Type B pancreatic cell (in vitro differentiated cells): ENCODE measurements around the gene CAVIN3. TPM values are rescaled to one million over a fixed set of nuclear protein-coding genes. Genes with fewer than 3 reads are reported as not detected.
A peak's percentile ranks its signal among the peaks of the same experiment; 100 is the strongest.

Source experiments
- DNase-seq: peaks from one replicate; pipeline ENCODE4 v3.0.0; 2021; ENCODE audit warnings: mixed read lengths; ENCODE audit not compliant: unreplicated experiment; ENCODE audit errors: extremely low spot score
- H3K27ac Mint-ChIP-seq: 2 replicates; pipeline ENCODE4 v1.8.0; 2021; ENCODE audit warnings: mild to moderate bottlenecking, mixed read lengths
- H3K27me3 Mint-ChIP-seq: 2 replicates; pipeline ENCODE4 v1.8.0; 2021; ENCODE audit warnings: mixed read lengths
- H3K36me3 Mint-ChIP-seq: 2 replicates; pipeline ENCODE4 v1.8.0; 2021; ENCODE audit warnings: mixed read lengths
- H3K4me1 Mint-ChIP-seq: one replicate; pipeline ENCODE4 v1.8.0; 2021; ENCODE audit warnings: mixed read lengths; ENCODE audit not compliant: unreplicated experiment
- H3K4me3 Mint-ChIP-seq: 2 replicates; pipeline ENCODE4 v1.8.0; 2021; ENCODE audit warnings: mild to moderate bottlenecking, mixed read lengths
- H3K9me3 Mint-ChIP-seq: 2 replicates; pipeline ENCODE4 v1.8.0; 2021; ENCODE audit warnings: mixed read lengths
- CTCF ChIP-seq: fragments of 200-600 bp; sonication (generic); conservative IDR thresholded peaks from 2 replicates; pipeline ENCODE4 v1.5.0; 2021; ENCODE audit warnings: antibody characterized with exemption, mild to moderate bottlenecking
- total RNA-seq: library from RNA; stranded (reverse); gene quantifications from 2 replicates; pipeline ENCODE4 v1.2.1, GENCODE V29; 2021; ENCODE audit warnings: low replicate concordance

CAVIN3 gene
- total RNA-seq, 1 donor from 2014 or later = 4.2 TPM

DNA sequence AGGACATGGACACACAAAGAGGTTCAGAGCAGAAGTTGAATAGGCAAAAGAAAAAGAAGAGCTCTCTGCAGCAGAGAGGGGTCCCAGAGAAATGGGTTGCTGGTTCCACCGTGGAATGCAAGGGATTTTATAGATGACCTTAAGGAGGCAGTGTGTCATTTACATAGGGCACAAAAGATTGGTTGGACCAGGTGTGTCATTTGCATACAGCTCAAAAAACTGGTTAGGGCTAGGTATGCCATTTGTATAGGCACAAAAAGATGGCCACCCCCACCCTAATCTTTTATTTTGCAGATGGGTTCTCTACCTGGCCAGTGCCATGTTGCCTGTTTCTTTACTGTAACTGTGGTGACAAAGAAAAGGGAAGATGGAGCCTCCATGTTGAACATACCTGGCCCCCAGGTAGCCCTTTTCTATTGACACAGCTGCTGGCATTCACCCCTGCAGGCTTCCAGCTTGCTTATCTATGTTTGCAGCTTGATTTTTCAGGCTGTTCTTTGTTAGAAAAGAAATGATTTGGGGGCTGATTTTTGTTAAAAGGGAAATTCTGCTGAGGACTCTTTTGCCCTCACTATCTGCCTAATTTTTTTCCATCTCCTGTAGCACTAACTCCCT lies 3.1 kb upstream of the CAVIN3 start:
- H3K4me1 Mint-ChIP-seq = peaks cover 19% of the 10 kb centered on the region
- peaks cover 22% of the 10 kb centered on the region for H3K27me3 Mint-ChIP-seq
- no peak overlapping the region for H3K4me3 Mint-ChIP-seq
- H3K9me3 Mint-ChIP-seq = no peaks in the 10 kb centered on the region
- no peak for DNase-seq
- TF ChIP-seq CTCF = no peak
- H3K36me3 Mint-ChIP-seq = no peaks in the 10 kb centered on the region
- no peak overlapping the region for H3K27ac Mint-ChIP-seq

GRCh38 chr11:6321961-6322362 lies 1.7 kb upstream of the CAVIN3 start:
- Mint-ChIP-seq H3K27me3 (peaks cover 31% of the 10 kb centered on the region), H3K36me3 (no peaks in the 10 kb centered on the region), H3K4me1 (peaks cover 19% of the 10 kb centered on the region), H3K27ac (peak overlapping the region; percentile 18), H3K9me3 (no peaks in the 10 kb centered on the region), H3K4me3 (peak overlapping the region; percentile 56)
- DNase-seq = no peak
- TF ChIP-seq CTCF = no peak

DNA sequence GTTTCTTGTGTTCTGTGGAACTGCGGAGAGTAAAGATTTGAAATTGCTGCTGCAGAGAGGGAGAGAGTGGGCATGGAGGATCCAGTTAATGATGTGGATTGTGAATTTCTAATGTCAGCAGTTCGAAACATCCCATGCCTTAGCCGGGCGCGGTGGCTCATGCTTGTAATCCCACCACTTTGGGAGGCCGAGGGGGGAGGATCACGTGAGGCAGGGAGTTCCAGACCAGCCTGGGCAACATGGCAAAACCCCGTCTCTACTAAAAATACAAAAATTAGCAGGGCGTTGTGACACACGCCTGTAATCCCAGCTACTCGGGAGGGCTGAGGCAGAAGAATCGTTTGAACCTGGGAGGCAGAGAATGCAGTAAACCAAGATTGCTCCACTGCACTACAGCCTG lies 1.1 kb upstream of the CAVIN3 start:
- Mint-ChIP-seq H3K27ac (no peak overlapping the region), H3K4me3 (peak overlapping the region; percentile 65), H3K36me3 (no peaks in the 10 kb centered on the region), H3K27me3 (peaks cover 34% of the 10 kb centered on the region), H3K9me3 (no peaks in the 10 kb centered on the region), H3K4me1 (peaks cover 19% of the 10 kb centered on the region)
- DNase-seq = no peak
- no peak for TF ChIP-seq CTCF

DNA sequence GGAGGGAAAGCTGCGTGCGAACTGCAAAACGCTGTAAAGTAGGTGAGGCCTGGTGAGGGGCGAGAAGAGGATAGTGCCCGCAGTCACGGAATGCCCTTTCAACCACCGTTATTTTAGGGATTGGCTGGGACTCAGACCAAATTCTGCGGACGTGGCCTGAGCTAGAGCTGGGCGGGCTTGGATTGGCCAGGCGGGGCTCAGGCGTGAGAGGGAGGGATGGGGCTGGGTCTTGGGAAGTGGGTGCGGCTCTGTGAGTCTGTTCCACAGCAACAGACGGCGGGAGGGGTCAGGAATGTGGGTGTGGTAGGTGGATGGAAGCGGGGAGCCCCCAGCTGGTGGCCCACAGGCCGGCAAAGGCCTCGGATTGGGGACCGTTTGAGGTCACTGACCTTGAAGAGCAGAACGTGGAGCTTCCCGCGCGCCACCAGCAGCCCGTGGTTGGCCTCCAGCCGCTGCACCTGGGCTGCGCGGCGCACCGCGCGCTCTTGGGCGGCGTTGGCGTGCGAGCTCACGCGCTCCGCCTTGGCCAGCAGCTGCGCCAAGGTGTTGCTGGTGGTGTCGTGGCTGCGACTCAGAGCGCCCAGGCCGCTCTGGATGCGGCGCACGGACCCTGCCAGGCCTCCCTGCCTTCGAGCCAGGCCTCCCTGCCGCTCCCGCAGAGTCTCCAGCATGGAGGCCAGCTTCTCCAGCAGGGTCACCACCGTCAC lies 444 bp downstream of the CAVIN3 start:
- peak; percentile 70 for DNase-seq
- H3K4me3 Mint-ChIP-seq = peak overlapping the region; percentile 84
- peaks cover 38% of the 10 kb centered on the region for H3K27me3 Mint-ChIP-seq
- H3K9me3 Mint-ChIP-seq = no peaks in the 10 kb centered on the region
- peak overlapping the region; percentile 84 for H3K27ac Mint-ChIP-seq
- no peak for TF ChIP-seq CTCF
- H3K36me3 Mint-ChIP-seq = no peaks in the 10 kb centered on the region
- peaks cover 24% of the 10 kb centered on the region for H3K4me1 Mint-ChIP-seq

DNA sequence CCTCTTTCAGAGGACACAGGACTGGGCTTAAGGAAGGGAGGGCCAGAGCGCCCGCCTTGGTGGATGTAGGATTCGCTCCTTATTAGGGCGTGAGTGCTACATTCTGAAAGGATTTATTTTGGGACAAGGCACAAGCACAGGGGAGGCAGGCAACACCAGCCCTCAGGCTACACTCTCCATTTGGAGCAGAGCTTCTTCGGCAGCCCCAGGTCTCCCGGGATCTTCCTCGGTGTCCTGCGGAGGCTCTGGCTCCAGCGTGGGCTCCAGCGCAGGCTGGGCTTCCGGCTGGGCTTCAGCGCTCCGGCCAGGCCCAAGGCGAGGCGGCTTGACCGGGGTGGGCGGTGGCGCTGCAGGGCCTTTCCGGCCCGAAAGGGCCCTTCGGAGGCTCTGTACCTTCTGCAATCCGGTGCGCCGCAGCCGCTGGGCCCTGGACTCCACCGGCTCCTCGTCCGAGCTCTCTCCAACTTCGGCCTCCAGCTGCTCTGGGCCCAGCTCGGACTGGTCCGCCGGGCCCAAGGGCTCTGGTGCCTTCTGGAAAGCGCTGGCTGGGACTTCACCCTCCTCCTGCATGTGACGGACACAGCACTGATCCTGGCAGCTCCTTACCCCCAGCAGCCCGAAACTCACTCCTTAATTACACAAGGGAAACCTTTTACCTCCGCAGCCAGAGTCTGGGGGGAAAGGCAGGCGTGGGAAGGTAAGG lies 1.1 kb downstream of the CAVIN3 start:
- no peak for DNase-seq
- Mint-ChIP-seq H3K36me3 (no peaks in the 10 kb centered on the region), H3K27me3 (peaks cover 42% of the 10 kb centered on the region), H3K4me1 (peaks cover 24% of the 10 kb centered on the region), H3K27ac (peak overlapping the region; percentile 84), H3K9me3 (no peaks in the 10 kb centered on the region), H3K4me3 (peak overlapping the region; percentile 84)
- TF ChIP-seq CTCF = no peak
